GM23338 (cell line): Measurements from ENCODE around the gene SORCS2. TPM values are rescaled to one million over a fixed set of nuclear protein-coding genes. Genes with fewer than 3 reads are reported as not detected.

ENCODE experiments used
- ATAC-seq: fragments of 200-7000 bp; cut with Tn5 transposase; 3 replicates; pipeline ENCODE4 v1.9.1; 2020
- DNase-seq: peaks from one replicate; pipeline ENCODE4 v3.0.0-alpha.2; 2015; ENCODE audit warnings: low spot score
- H2AFZ ChIP-seq: fragments of 200-600 bp; sonication (generic); 2 replicates; pipeline ENCODE4 v1.8.0; 2016; ENCODE audit warnings: antibody characterized with exemption, mild to moderate bottlenecking, moderate library complexity
- H3F3A ChIP-seq: fragments of 200-600 bp; sonication (generic); replicated peaks from 2 replicates; pipeline ENCODE4 v1.8.0; 2017; ENCODE audit warnings: antibody characterized with exemption, mixed run types, low read depth
- H3K27ac ChIP-seq: fragments of 200-600 bp; sonication (generic); 2 replicates; pipeline ENCODE4 v1.6.1; 2016; ENCODE audit warnings: low read depth
- H3K27me3 ChIP-seq: fragments of 200-600 bp; sonication (generic); 2 replicates; pipeline ENCODE4 v1.8.0; 2016; ENCODE audit warnings: mild to moderate bottlenecking, mixed run types, moderate library complexity; ENCODE audit not compliant: insufficient read depth
- H3K36me3 ChIP-seq: fragments of 200-600 bp; sonication (generic); 2 replicates; pipeline ENCODE4 v1.8.0; 2016; ENCODE audit warnings: mild to moderate bottlenecking; ENCODE audit not compliant: insufficient read depth
- H3K4me1 ChIP-seq: fragments of 200-600 bp; sonication (generic); 2 replicates; pipeline ENCODE4 v1.8.0; 2016; ENCODE audit warnings: mild to moderate bottlenecking, moderate library complexity; ENCODE audit not compliant: insufficient read depth
- H3K4me2 ChIP-seq: fragments of 200-600 bp; sonication (generic); 2 replicates; pipeline ENCODE4 v1.7.1; 2017; ENCODE audit warnings: mixed run types
- H3K4me3 ChIP-seq: fragments of 200-600 bp; sonication (generic); 2 replicates; pipeline ENCODE4 v1.6.1; 2016; ENCODE audit warnings: mixed run types
- H3K79me2 ChIP-seq: fragments of 200-600 bp; sonication (generic); replicated peaks from 2 replicates; pipeline ENCODE4 v1.8.0; 2017; ENCODE audit warnings: mild to moderate bottlenecking; ENCODE audit not compliant: insufficient read depth
- H3K9me2 ChIP-seq: fragments of 200-600 bp; sonication (generic); 2 replicates; pipeline ENCODE4 v1.8.0; 2017; ENCODE audit not compliant: insufficient read depth
- H4K20me1 ChIP-seq: fragments of 200-600 bp; sonication (generic); replicated peaks from 2 replicates; pipeline ENCODE4 v1.8.0; 2017; ENCODE audit warnings: mild to moderate bottlenecking; ENCODE audit not compliant: insufficient read depth
- H3K27ac Mint-ChIP-seq: 2 replicates; pipeline ENCODE4 v1.8.0; 2020; ENCODE audit warnings: inconsistent platforms, mild to moderate bottlenecking, moderate library complexity, mixed read lengths
- H3K27me3 Mint-ChIP-seq: 3 replicates; pipeline ENCODE4 v1.8.0; 2022; ENCODE audit warnings: low read depth, mild to moderate bottlenecking, moderate library complexity, mixed read lengths, inconsistent platforms; ENCODE audit not compliant: insufficient read depth, poor library complexity
- H3K36me3 Mint-ChIP-seq: 3 replicates; pipeline ENCODE4 v1.8.0; 2021; ENCODE audit warnings: low read depth, mild to moderate bottlenecking, inconsistent platforms, moderate library complexity, mixed read lengths
- H3K4me1 Mint-ChIP-seq: 3 replicates; pipeline ENCODE4 v1.8.0; 2020; ENCODE audit warnings: mild to moderate bottlenecking, inconsistent platforms, mixed read lengths
- H3K4me3 Mint-ChIP-seq: 3 replicates; pipeline ENCODE4 v1.8.0; 2021; ENCODE audit warnings: moderate library complexity, mild to moderate bottlenecking, inconsistent platforms, mixed read lengths
- H3K9me3 Mint-ChIP-seq: 3 replicates; pipeline ENCODE4 v1.8.0; 2020; ENCODE audit warnings: moderate library complexity, mild to moderate bottlenecking, inconsistent platforms, mixed read lengths
- ETS1 ChIP-seq: IDR thresholded peaks from 2 replicates; pipeline ENCODE4 v1.6.1; 2016; ENCODE audit warnings: antibody characterized with exemption
- EZH2 ChIP-seq: fragments of 200-600 bp; sonication (generic); IDR thresholded peaks from one replicate; pipeline ENCODE4 v1.8.0; 2017; ENCODE audit warnings: antibody characterized with exemption, mild to moderate bottlenecking, low read depth; ENCODE audit not compliant: unreplicated experiment
- JUNB ChIP-seq: IDR thresholded peaks from one replicate; pipeline ENCODE4 v1.6.1; 2016; ENCODE audit warnings: antibody characterized with exemption; ENCODE audit not compliant: unreplicated experiment
- NANOG ChIP-seq: IDR thresholded peaks from 2 replicates; pipeline ENCODE4 v1.6.1; 2016; ENCODE audit warnings: antibody characterized with exemption, borderline replicate concordance
- POLR2AphosphoS5 ChIP-seq: IDR thresholded peaks from 2 replicates; pipeline ENCODE4 v1.6.1; 2016; ENCODE audit warnings: antibody characterized with exemption, low read depth
- ZNF114 ChIP-seq: fragments of 250-450 bp; sonication (Bioruptor Pico); IDR thresholded peaks from 2 replicates; pipeline ENCODE4 v1.5.0; 2020; ENCODE audit warnings: mild to moderate bottlenecking, moderate library complexity
- ZNF331 ChIP-seq: fragments of 250-450 bp; sonication (Bioruptor Pico); IDR thresholded peaks from 2 replicates; pipeline ENCODE4 v1.5.0; 2020; ENCODE audit warnings: low read depth, mild to moderate bottlenecking, moderate library complexity
- polyA plus RNA-seq: library from polyadenylated mRNA; unstranded; fragments of >200 nt; fragmentation: Nextera tagmentation; extraction: Ambion mirVana; gene quantifications from 2 replicates; pipeline ENCODE4 v1.2.1, GENCODE V29; 2016
- total RNA-seq: library from RNA; depleted of rRNA; stranded (reverse); fragments of >200 nt; shearing (Covaris generic); gene quantifications from 2 replicates; pipeline ENCODE4 v1.2.3, GENCODE V29; 2014
- TF ChIP-seq, protein P1 (sequence below): fragments of 250-450 bp; sonication (Bioruptor Pico); IDR thresholded peaks from 2 replicates; pipeline ENCODE4 v1.5.0; 2020; ENCODE audit warnings: mild to moderate bottlenecking, moderate library complexity

SORCS2 gene
- total and polyA plus RNA-seq, 2 experiments from 2014 or later = 0.47 to 2.4 TPM

DNA sequence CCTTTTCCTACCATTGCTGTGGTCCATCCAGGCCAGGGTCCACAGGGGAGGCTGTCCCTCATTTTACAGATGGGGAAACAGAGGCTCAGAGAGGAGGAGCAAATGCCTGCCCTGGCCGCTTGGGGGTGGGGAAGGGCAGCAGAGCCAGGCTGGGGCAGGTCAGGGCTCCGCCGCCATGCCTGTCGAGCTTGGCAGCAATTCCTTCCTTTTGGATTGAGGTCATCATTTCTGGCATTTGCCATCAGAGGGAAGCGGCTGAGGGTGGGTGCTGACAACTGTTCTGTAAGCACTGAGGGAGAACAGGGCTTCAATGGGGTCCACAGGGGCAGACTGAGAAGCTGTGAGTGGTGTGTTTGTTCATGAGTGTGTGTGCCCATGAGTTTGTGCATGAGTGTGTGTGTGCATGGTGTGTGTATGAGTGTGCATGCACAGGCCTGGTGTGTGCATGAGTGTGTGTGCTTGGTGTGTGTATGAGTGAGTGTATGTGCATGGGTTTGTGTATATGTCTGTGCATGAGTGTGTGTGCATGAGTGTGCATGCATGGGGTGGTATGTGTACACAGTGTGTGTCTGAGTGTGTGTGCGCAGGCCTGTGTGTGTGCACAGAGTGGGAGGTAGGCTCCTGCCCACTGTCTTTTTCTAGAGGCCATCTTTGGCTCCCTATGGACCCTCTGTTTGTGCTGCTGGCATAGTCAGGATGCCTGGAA lies 115.2 kb downstream of the SORCS2 start (continued):
- TF ChIP-seq, protein P1, sequence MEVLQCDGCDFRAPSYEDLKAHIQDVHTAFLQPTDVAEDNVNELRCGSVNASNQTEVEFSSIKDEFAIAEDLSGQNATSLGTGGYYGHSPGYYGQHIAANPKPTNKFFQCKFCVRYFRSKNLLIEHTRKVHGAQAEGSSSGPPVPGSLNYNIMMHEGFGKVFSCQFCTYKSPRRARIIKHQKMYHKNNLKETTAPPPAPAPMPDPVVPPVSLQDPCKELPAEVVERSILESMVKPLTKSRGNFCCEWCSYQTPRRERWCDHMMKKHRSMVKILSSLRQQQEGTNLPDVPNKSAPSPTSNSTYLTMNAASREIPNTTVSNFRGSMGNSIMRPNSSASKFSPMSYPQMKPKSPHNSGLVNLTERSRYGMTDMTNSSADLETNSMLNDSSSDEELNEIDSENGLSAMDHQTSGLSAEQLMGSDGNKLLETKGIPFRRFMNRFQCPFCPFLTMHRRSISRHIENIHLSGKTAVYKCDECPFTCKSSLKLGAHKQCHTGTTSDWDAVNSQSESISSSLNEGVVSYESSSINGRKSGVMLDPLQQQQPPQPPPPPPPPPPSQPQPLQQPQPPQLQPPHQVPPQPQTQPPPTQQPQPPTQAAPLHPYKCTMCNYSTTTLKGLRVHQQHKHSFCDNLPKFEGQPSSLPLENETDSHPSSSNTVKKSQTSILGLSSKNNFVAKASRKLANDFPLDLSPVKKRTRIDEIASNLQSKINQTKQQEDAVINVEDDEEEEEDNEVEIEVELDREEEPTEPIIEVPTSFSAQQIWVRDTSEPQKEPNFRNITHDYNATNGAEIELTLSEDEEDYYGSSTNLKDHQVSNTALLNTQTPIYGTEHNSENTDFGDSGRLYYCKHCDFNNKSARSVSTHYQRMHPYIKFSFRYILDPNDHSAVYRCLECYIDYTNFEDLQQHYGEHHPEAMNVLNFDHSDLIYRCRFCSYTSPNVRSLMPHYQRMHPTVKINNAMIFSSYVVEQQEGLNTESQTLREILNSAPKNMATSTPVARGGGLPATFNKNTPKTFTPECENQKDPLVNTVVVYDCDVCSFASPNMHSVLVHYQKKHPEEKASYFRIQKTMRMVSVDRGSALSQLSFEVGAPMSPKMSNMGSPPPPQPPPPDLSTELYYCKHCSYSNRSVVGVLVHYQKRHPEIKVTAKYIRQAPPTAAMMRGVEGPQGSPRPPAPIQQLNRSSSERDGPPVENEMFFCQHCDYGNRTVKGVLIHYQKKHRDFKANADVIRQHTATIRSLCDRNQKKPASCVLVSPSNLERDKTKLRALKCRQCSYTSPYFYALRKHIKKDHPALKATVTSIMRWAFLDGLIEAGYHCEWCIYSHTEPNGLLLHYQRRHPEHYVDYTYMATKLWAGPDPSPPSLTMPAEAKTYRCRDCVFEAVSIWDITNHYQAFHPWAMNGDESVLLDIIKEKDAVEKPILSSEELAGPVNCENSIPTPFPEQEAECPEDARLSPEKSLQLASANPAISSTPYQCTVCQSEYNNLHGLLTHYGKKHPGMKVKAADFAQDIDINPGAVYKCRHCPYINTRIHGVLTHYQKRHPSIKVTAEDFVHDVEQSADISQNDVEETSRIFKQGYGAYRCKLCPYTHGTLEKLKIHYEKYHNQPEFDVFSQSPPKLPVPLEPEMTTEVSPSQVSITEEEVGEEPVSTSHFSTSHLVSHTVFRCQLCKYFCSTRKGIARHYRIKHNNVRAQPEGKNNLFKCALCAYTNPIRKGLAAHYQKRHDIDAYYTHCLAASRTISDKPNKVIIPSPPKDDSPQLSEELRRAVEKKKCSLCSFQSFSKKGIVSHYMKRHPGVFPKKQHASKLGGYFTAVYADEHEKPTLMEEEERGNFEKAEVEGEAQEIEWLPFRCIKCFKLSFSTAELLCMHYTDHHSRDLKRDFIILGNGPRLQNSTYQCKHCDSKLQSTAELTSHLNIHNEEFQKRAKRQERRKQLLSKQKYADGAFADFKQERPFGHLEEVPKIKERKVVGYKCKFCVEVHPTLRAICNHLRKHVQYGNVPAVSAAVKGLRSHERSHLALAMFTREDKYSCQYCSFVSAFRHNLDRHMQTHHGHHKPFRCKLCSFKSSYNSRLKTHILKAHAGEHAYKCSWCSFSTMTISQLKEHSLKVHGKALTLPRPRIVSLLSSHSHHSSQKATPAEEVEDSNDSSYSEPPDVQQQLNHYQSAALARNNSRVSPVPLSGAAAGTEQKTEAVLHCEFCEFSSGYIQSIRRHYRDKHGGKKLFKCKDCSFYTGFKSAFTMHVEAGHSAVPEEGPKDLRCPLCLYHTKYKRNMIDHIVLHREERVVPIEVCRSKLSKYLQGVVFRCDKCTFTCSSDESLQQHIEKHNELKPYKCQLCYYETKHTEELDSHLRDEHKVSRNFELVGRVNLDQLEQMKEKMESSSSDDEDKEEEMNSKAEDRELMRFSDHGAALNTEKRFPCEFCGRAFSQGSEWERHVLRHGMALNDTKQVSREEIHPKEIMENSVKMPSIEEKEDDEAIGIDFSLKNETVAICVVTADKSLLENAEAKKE (CRISPR knock-in tag) = no peak
- TF ChIP-seq EZH2 = no peak

DNA sequence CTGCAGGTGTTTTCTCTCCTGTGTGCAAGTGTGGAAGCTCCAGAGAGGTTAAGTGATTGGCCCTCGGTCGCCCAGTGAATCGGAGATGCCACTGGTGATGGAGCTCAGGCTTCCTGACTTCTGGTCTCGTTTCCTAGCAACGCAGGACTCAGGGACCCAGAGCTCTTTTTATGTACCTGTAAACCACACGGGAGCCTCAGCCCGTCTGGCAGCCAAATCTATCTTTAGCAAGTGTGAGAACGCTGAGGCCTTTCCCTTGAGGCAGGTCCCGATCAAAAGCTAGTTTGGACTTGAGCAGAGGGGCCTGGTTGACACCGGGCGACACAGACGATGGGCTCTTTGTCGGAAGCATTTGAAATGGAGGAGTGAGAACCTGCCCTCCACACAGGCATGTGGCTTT lies 116.8 kb downstream of the SORCS2 start:
- no peaks in the 10 kb centered on the region for H3K79me2 ChIP-seq
- no peak overlapping the region for H3K27ac ChIP-seq
- H2AFZ ChIP-seq = no peak overlapping the region
- Mint-ChIP-seq H3K27ac (no peak overlapping the region), H3K4me1 (peaks cover 23% of the 10 kb centered on the region), H3K36me3 (no peaks in the 10 kb centered on the region), H3K4me3 (no peak overlapping the region), H3K27me3 (peaks cover 21% of the 10 kb centered on the region), H3K9me3 (no peaks in the 10 kb centered on the region; the same call in 2 of the 3 replicates)
- H3K4me2 ChIP-seq = no peak overlapping the region
- no peaks in the 10 kb centered on the region for H3K9me2 ChIP-seq
- no peak overlapping the region for H3K4me3 ChIP-seq
- H3F3A ChIP-seq = no peaks in the 10 kb centered on the region
- DNase-seq (no peak), ATAC-seq (no peak)
- peaks cover 12% of the 10 kb centered on the region for H3K4me1 ChIP-seq
- no peaks in the 10 kb centered on the region for H3K36me3 ChIP-seq
- no peaks in the 10 kb centered on the region for H4K20me1 ChIP-seq
- H3K27me3 ChIP-seq = no peaks in the 10 kb centered on the region
- TF ChIP-seq ETS1 (no peak), POLR2AphosphoS5 (no peak), EZH2 (no peak), ZNF331 (CRISPR knock-in tag) (no peak), JUNB (no peak), ZNF114 (CRISPR knock-in tag) (no peak), NANOG (no peak)
- TF ChIP-seq, protein P1 (CRISPR knock-in tag) = no peak
